ENCODE data around the gene LILRA5.

DNA sequence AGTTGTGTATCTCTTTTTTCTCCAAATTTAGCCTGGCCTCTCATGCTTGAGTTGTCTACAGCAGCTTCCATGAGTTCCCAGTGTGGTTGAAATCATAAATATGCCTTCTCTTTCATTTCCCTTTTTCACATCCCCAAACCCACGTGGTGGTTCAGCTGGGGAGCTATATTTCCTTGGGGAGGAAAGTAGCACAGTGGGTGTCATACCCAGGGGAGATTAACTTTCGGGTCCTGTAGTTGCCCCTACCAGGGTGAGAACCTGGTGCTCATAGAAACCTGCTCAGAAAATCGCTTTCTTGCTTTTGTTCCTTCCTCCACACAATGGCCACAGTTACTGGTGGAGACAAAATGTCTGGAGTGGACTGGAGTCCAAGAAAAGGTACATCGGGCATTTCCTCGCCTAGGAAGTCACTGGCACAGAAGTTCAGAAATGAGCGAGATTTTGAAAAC, 33.0 kb upstream of the LILRA5 start:
- TF ChIP-seq POLR2A (IDR thresholded peaks at IDR 0.05; ENCODE audit: borderline replicate concordance, extremely low read depth, insufficient read depth, insufficient read length) (no peak), YY1 (IDR thresholded peaks at IDR 0.05; ENCODE audit: extremely low read depth, insufficient replicate concordance, low read depth, low read length) (no peak), RAD21 (IDR thresholded peaks at IDR 0.05; ENCODE audit: low read depth) (no peak), SRF (IDR thresholded peaks at IDR 0.05; ENCODE audit: low read depth) (no peak)
- TF ChIP-seq, protein P1, sequence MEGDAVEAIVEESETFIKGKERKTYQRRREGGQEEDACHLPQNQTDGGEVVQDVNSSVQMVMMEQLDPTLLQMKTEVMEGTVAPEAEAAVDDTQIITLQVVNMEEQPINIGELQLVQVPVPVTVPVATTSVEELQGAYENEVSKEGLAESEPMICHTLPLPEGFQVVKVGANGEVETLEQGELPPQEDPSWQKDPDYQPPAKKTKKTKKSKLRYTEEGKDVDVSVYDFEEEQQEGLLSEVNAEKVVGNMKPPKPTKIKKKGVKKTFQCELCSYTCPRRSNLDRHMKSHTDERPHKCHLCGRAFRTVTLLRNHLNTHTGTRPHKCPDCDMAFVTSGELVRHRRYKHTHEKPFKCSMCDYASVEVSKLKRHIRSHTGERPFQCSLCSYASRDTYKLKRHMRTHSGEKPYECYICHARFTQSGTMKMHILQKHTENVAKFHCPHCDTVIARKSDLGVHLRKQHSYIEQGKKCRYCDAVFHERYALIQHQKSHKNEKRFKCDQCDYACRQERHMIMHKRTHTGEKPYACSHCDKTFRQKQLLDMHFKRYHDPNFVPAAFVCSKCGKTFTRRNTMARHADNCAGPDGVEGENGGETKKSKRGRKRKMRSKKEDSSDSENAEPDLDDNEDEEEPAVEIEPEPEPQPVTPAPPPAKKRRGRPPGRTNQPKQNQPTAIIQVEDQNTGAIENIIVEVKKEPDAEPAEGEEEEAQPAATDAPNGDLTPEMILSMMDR (IDR thresholded peaks at IDR 0.05 in 2 of 3, conservative IDR thresholded peaks at IDR 0.05 in 1 of 3; ENCODE audit: borderline replicate concordance in 1 of 3, insufficient read depth in 1 of 3, low read depth in 2 of 3, low read length in 2 of 3), result no peak
